HCT116 (cell line): ENCODE data around the gene PTPRQ. TPM values are rescaled to one million over a fixed set of nuclear protein-coding genes. Genes with fewer than 3 reads are reported as not detected.
A peak's percentile ranks its signal among the peaks of the same experiment; 100 is the strongest.

ENCODE experiments used
- ATAC-seq: fragments of 200-7000 bp; cut with Tn5 transposase; 2 replicates; pipeline ENCODE4 v1.9.1; 2020; ENCODE audit warnings: mild to moderate bottlenecking, moderate library complexity
- BruUV-seq: library from RNA; stranded (reverse); fragments of 400-500 nt; replicated peaks from 2 replicates; lab custom pipeline; 2021; lab: Mats Ljungman, UMichigan
- CTCF ChIA-PET: fragments of 300-600 bp; sonication (Branson Sonifier 250); formaldehyde crosslinking; loops from one replicate; lab custom pipeline; 2021; ENCODE audit warnings: antibody characterized with exemption; lab: Charles Lee
- POLR2A ChIA-PET: fragments of 300-600, 350-600 bp; sonication (Branson Sonifier 250); formaldehyde crosslinking; loops from one replicate; lab custom pipeline; 2021; ENCODE audit warnings: antibody characterized with exemption; lab: Charles Lee
- RAD21 ChIA-PET, 2 experiments: fragments of 300-600 bp; sonication (Branson Sonifier 250); formaldehyde crosslinking; loops; one replicate each; lab custom pipeline; 2023; ENCODE audit warnings: low total read pairs in 2 of 2; ENCODE audit not compliant: uncharacterized antibody in 2 of 2, unreplicated experiment in 2 of 2, low non-redundant PET in 1 of 2; lab: Charles Lee
- DNase-seq: peaks from one replicate; pipeline ENCODE4 v3.0.0-alpha.2; 2010; ENCODE audit warnings: low read depth, low spot score
- H2AFZ ChIP-seq: fragments of 200-600 bp; shearing (Covaris generic), sonication (generic); 2 replicates; pipeline ENCODE4 v1.6.1; 2017; ENCODE audit warnings: low read depth, mixed run types, mixed read lengths, antibody characterized with exemption, low read length; ENCODE audit not compliant: poor library complexity, severe bottlenecking
- H3K27ac ChIP-seq: 2 replicates; pipeline ENCODE4 v1.5.1; 2012; ENCODE audit warnings: low read depth, low read length
- H3K27me3 ChIP-seq: fragments of 200-600 bp; sonication (generic); 2 replicates; pipeline ENCODE4 v1.6.1; 2016; ENCODE audit warnings: mixed run types, low read length, mixed read lengths; ENCODE audit not compliant: insufficient read depth
- H3K36me3 ChIP-seq, 2 experiments: fragments of 200-500 bp in 1 of 2; fragments of 200-600 bp in 1 of 2; sonication (Bioruptor generic) in 1 of 2; sonication (generic) in 1 of 2; 2 replicates each; pipeline versions ENCODE4 v1.5.1 to v1.6.1; 2014 to 2016; ENCODE audit warnings: low read length in 2 of 2, inconsistent platforms in 1 of 2, mixed read lengths in 1 of 2, mixed run types in 1 of 2; ENCODE audit not compliant: insufficient read depth in 2 of 2, control insufficient read depth in 1 of 2
- H3K4me1 ChIP-seq, 2 experiments: fragments of 200-600 bp in 1 of 2; sonication (generic) in 1 of 2; 2 replicates each; pipeline versions ENCODE4 v1.5.1 to v1.6.1; 2012 to 2017; ENCODE audit warnings: low read length in 2 of 2, inconsistent platforms in 1 of 2, mild to moderate bottlenecking in 1 of 2, mixed read lengths in 1 of 2, mixed run types in 1 of 2, moderate library complexity in 1 of 2; ENCODE audit not compliant: insufficient read depth in 2 of 2, control insufficient read depth in 1 of 2
- H3K4me2 ChIP-seq: fragments of 200-600 bp; sonication (generic); 2 replicates; pipeline ENCODE4 v1.6.1; 2017; ENCODE audit warnings: mixed run types, low read length, mixed read lengths
- H3K4me3 ChIP-seq, 2 experiments: fragments of 200-600 bp in 1 of 2; sonication (generic) in 1 of 2; replicated peaks in 1 of 2; 2 replicates each; pipeline ENCODE4 v1.5.1; 2011 to 2016; ENCODE audit warnings: low read length in 2 of 2, control low read depth in 1 of 2, low read depth in 1 of 2, mild to moderate bottlenecking in 1 of 2, mixed read lengths in 1 of 2, mixed run types in 1 of 2
- H3K79me2 ChIP-seq: fragments of 200-600 bp; sonication (generic); 2 replicates; pipeline ENCODE4 v1.6.1; 2017; ENCODE audit warnings: mild to moderate bottlenecking, mixed run types, low read length, moderate library complexity, mixed read lengths; ENCODE audit not compliant: insufficient read depth
- H3K9ac ChIP-seq: fragments of 200-600 bp; sonication (generic); 2 replicates; pipeline ENCODE4 v1.6.1; 2016; ENCODE audit warnings: low read length, mixed read lengths
- H3K9me2 ChIP-seq: fragments of 200-600 bp; sonication (generic), shearing (Covaris generic); 2 replicates; pipeline ENCODE4 v1.6.1; 2017; ENCODE audit warnings: mixed run types, mild to moderate bottlenecking, moderate library complexity; ENCODE audit not compliant: insufficient read depth
- H3K9me3 ChIP-seq, 2 experiments: fragments of 200-500 bp in 1 of 2; fragments of 200-600 bp in 1 of 2; sonication (Bioruptor generic) in 1 of 2; sonication (generic) in 1 of 2; 2 replicates each; pipeline ENCODE4 v1.6.1; 2014 to 2017; ENCODE audit warnings: low read length in 2 of 2, mixed read lengths in 2 of 2, inconsistent platforms in 1 of 2, low read depth in 1 of 2, mild to moderate bottlenecking in 1 of 2, mixed run types in 1 of 2, moderate library complexity in 1 of 2; ENCODE audit not compliant: control insufficient read depth in 1 of 2, insufficient read depth in 1 of 2
- H4K20me1 ChIP-seq: fragments of 200-600 bp; sonication (generic), shearing (Covaris generic); 2 replicates; pipeline ENCODE4 v1.6.1; 2017; ENCODE audit warnings: mixed run types, mild to moderate bottlenecking, moderate library complexity; ENCODE audit not compliant: insufficient read depth
- ATF3 ChIP-seq: IDR thresholded peaks from 2 replicates; pipeline ENCODE4 v1.6.1; 2012
- CBX3 ChIP-seq: IDR thresholded peaks from 2 replicates; pipeline ENCODE4 v1.6.1; 2012; ENCODE audit warnings: low read depth
- CTCF ChIP-seq, 3 experiments: fragments of 200-600 bp in 1 of 3; sonication (generic) in 1 of 3; IDR thresholded peaks in 2 of 3; conservative IDR thresholded peaks in 1 of 3; 2 replicates each; pipeline ENCODE4 v1.5.1; 2012 to 2017; ENCODE audit warnings: low read depth in 2 of 3, low read length in 2 of 3, antibody characterized with exemption in 1 of 3, borderline replicate concordance in 1 of 3, control low read depth in 1 of 3, mild to moderate bottlenecking in 1 of 3, mixed read lengths in 1 of 3, mixed run types in 1 of 3, moderate library complexity in 1 of 3; ENCODE audit not compliant: insufficient read depth in 1 of 3
- EZH2 ChIP-seq: fragments of 200-600 bp; sonication (generic); IDR thresholded peaks from 2 replicates; pipeline ENCODE4 v1.6.1; 2017; ENCODE audit warnings: antibody characterized with exemption, mixed run types
- FOSL1 ChIP-seq: IDR thresholded peaks from 2 replicates; pipeline ENCODE4 v1.6.1; 2012; ENCODE audit warnings: low read depth
- MAX ChIP-seq: IDR thresholded peaks from 2 replicates; pipeline ENCODE4 v1.6.1; 2012
- SP1 ChIP-seq: IDR thresholded peaks from 2 replicates; pipeline ENCODE4 v1.6.1; 2012; ENCODE audit warnings: low read depth
- SRF ChIP-seq: IDR thresholded peaks from 2 replicates; pipeline ENCODE4 v1.6.1; 2012; ENCODE audit warnings: low read depth
- ZNF274 ChIP-seq: fragments of 200-500 bp; sonication (Bioruptor generic); IDR thresholded peaks from 2 replicates; pipeline ENCODE4 v1.6.1; 2014; ENCODE audit warnings: mild to moderate bottlenecking, low read depth, low read length, inconsistent platforms
- intact Hi-C: fragments of 100-400 bp; cut with micrococcal nuclease; formaldehyde crosslinking; loops from 2 replicates; pipeline ENCODE4 v1.10.0; 2022
- total RNA-seq: library from RNA; stranded (reverse); gene quantifications from one replicate; pipeline ENCODE4 v1.2.1, GENCODE V29; 2021; ENCODE audit not compliant: unreplicated experiment

Gene PTPRQ
- total RNA-seq, 1 experiment from 2014 or later: not detected

GRCh38 chr12:80512781-80513180 is 68.7 kb downstream of the PTPRQ start:
- intact Hi-C loops: no loop called here
- no peak overlapping the region for H3K9ac ChIP-seq
- no TSS peak for BruUV-seq
- CTCF ChIA-PET: no interaction called here
- RAD21 ChIA-PET: no interaction called here
- no peak overlapping the region for H2AFZ ChIP-seq
- no peak overlapping the region for H3K27ac ChIP-seq
- H3K79me2 ChIP-seq: no peaks in the 10 kb centered on the region
- POLR2A ChIA-PET: no interaction called here
- H3K4me3 ChIP-seq: no peak overlapping the region
- H3K4me1 ChIP-seq: no peaks in the 10 kb centered on the region
- no peak for ATAC-seq
- no peaks in the 10 kb centered on the region for H3K9me3 ChIP-seq
- no peaks in the 10 kb centered on the region for H3K36me3 ChIP-seq
- TF ChIP-seq FOSL1: no peak
- no peak for TF ChIP-seq SP1
- no peak for TF ChIP-seq ATF3
- no peak for TF ChIP-seq SRF
- TF ChIP-seq CTCF (IDR thresholded peaks at IDR 0.05 in 2 of 3, conservative IDR thresholded peaks at IDR 0.05 in 1 of 3; ENCODE audit: borderline replicate concordance in 1 of 3, insufficient read depth in 1 of 3, low read depth in 2 of 3, low read length in 2 of 3): peak in 1 of 3 experiments; percentile 23; a peak in 3 of 6 replicates
- TF ChIP-seq MAX: no peak
- TF ChIP-seq EZH2: no peak
- no peak for TF ChIP-seq CBX3
- TF ChIP-seq, all 23 proteins: peak for 1
- Histone ChIP-seq H4K20me1 (no peaks in the 10 kb centered on the region), H3K27me3 (no peaks in the 10 kb centered on the region), H3K4me2 (no peak overlapping the region), H3K9me2 (no peaks in the 10 kb centered on the region)
- DNase-seq: no peak

- no TSS peak for BruUV-seq
- no peaks in the 10 kb centered on the region for H4K20me1 ChIP-seq
- no peaks in the 10 kb centered on the region for H3K36me3 ChIP-seq
- ChIA-PET RAD21 (no interaction called here), POLR2A (no interaction called here), CTCF (no interaction called here)
- H2AFZ ChIP-seq: no peak overlapping the region
- no peaks in the 10 kb centered on the region for H3K27me3 ChIP-seq
- intact Hi-C loops: no loop called here
- no peak overlapping the region for H3K4me2 ChIP-seq
- H3K27ac ChIP-seq: no peak overlapping the region
- ATAC-seq: no peak
- no peak for TF ChIP-seq ZNF274
- no peaks in the 10 kb centered on the region for H3K9me2 ChIP-seq
- no peaks in the 10 kb centered on the region for H3K9me3 ChIP-seq
- no peaks in the 10 kb centered on the region for H3K4me1 ChIP-seq
- H3K9ac ChIP-seq: no peak overlapping the region
- no peak for DNase-seq
- H3K4me3 ChIP-seq: no peak overlapping the region
- H3K79me2 ChIP-seq: no peaks in the 10 kb centered on the region
Measured at GRCh38 chr12:80513211-80513610, 69.2 kb downstream of the PTPRQ start.
